ENCODE measurements around the gene SLAMF1.

DNA sequence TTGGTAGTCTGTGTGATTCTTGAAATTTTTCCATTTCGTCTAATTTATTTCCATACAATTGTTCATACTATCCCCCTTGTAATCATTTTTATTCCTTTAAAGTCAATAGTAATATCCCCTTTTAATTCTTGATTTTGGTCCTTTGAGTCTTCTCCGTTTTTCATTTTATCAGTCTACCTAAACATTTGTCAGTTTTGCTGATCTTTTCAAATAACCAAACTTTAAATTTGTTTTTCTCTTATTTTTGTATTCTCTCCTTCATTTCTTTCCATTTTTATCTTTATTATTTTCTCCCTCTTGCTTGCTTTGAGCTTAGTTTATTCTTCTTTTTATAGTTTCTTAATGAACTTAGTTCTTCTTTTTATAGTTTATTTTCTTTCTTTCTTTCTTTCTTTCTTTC is 21.1 kb upstream of the SLAMF1 start:
- TF ChIP-seq, protein P1, sequence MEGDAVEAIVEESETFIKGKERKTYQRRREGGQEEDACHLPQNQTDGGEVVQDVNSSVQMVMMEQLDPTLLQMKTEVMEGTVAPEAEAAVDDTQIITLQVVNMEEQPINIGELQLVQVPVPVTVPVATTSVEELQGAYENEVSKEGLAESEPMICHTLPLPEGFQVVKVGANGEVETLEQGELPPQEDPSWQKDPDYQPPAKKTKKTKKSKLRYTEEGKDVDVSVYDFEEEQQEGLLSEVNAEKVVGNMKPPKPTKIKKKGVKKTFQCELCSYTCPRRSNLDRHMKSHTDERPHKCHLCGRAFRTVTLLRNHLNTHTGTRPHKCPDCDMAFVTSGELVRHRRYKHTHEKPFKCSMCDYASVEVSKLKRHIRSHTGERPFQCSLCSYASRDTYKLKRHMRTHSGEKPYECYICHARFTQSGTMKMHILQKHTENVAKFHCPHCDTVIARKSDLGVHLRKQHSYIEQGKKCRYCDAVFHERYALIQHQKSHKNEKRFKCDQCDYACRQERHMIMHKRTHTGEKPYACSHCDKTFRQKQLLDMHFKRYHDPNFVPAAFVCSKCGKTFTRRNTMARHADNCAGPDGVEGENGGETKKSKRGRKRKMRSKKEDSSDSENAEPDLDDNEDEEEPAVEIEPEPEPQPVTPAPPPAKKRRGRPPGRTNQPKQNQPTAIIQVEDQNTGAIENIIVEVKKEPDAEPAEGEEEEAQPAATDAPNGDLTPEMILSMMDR (IDR thresholded peaks at IDR 0.05) = no peak
- TF ChIP-seq POLR2A (IDR thresholded peaks at IDR 0.05) = no peak

All from uterus (tissue), 2 donors.